GM23338 (cell line): ENCODE results near the gene GRIP2. TPM values are rescaled to one million over a fixed set of nuclear protein-coding genes. Genes with fewer than 3 reads are reported as not detected.
A peak's percentile ranks its signal among the peaks of the same experiment; 100 is the strongest.

Source experiments
- ATAC-seq: fragments of 200-7000 bp; cut with Tn5 transposase; 3 replicates; pipeline ENCODE4 v1.9.1; 2020
- DNase-seq: peaks from one replicate; pipeline ENCODE4 v3.0.0-alpha.2; 2015; ENCODE audit warnings: low spot score
- H2AFZ ChIP-seq: fragments of 200-600 bp; sonication (generic); 2 replicates; pipeline ENCODE4 v1.8.0; 2016; ENCODE audit warnings: antibody characterized with exemption, mild to moderate bottlenecking, moderate library complexity
- H3F3A ChIP-seq: fragments of 200-600 bp; sonication (generic); replicated peaks from 2 replicates; pipeline ENCODE4 v1.8.0; 2017; ENCODE audit warnings: antibody characterized with exemption, mixed run types, low read depth
- H3K27ac ChIP-seq: fragments of 200-600 bp; sonication (generic); 2 replicates; pipeline ENCODE4 v1.6.1; 2016; ENCODE audit warnings: low read depth
- H3K27me3 ChIP-seq: fragments of 200-600 bp; sonication (generic); 2 replicates; pipeline ENCODE4 v1.8.0; 2016; ENCODE audit warnings: mild to moderate bottlenecking, mixed run types, moderate library complexity; ENCODE audit not compliant: insufficient read depth
- H3K36me3 ChIP-seq: fragments of 200-600 bp; sonication (generic); 2 replicates; pipeline ENCODE4 v1.8.0; 2016; ENCODE audit warnings: mild to moderate bottlenecking; ENCODE audit not compliant: insufficient read depth
- H3K4me1 ChIP-seq: fragments of 200-600 bp; sonication (generic); 2 replicates; pipeline ENCODE4 v1.8.0; 2016; ENCODE audit warnings: mild to moderate bottlenecking, moderate library complexity; ENCODE audit not compliant: insufficient read depth
- H3K4me2 ChIP-seq: fragments of 200-600 bp; sonication (generic); 2 replicates; pipeline ENCODE4 v1.7.1; 2017; ENCODE audit warnings: mixed run types
- H3K4me3 ChIP-seq: fragments of 200-600 bp; sonication (generic); 2 replicates; pipeline ENCODE4 v1.6.1; 2016; ENCODE audit warnings: mixed run types
- H3K79me2 ChIP-seq: fragments of 200-600 bp; sonication (generic); replicated peaks from 2 replicates; pipeline ENCODE4 v1.8.0; 2017; ENCODE audit warnings: mild to moderate bottlenecking; ENCODE audit not compliant: insufficient read depth
- H3K9me2 ChIP-seq: fragments of 200-600 bp; sonication (generic); 2 replicates; pipeline ENCODE4 v1.8.0; 2017; ENCODE audit not compliant: insufficient read depth
- H4K20me1 ChIP-seq: fragments of 200-600 bp; sonication (generic); replicated peaks from 2 replicates; pipeline ENCODE4 v1.8.0; 2017; ENCODE audit warnings: mild to moderate bottlenecking; ENCODE audit not compliant: insufficient read depth
- H3K27ac Mint-ChIP-seq: 2 replicates; pipeline ENCODE4 v1.8.0; 2020; ENCODE audit warnings: inconsistent platforms, mild to moderate bottlenecking, moderate library complexity, mixed read lengths
- H3K27me3 Mint-ChIP-seq: 3 replicates; pipeline ENCODE4 v1.8.0; 2022; ENCODE audit warnings: low read depth, mild to moderate bottlenecking, moderate library complexity, mixed read lengths, inconsistent platforms; ENCODE audit not compliant: insufficient read depth, poor library complexity
- H3K36me3 Mint-ChIP-seq: 3 replicates; pipeline ENCODE4 v1.8.0; 2021; ENCODE audit warnings: low read depth, mild to moderate bottlenecking, inconsistent platforms, moderate library complexity, mixed read lengths
- H3K4me1 Mint-ChIP-seq: 3 replicates; pipeline ENCODE4 v1.8.0; 2020; ENCODE audit warnings: mild to moderate bottlenecking, inconsistent platforms, mixed read lengths
- H3K4me3 Mint-ChIP-seq: 3 replicates; pipeline ENCODE4 v1.8.0; 2021; ENCODE audit warnings: moderate library complexity, mild to moderate bottlenecking, inconsistent platforms, mixed read lengths
- H3K9me3 Mint-ChIP-seq: 3 replicates; pipeline ENCODE4 v1.8.0; 2020; ENCODE audit warnings: moderate library complexity, mild to moderate bottlenecking, inconsistent platforms, mixed read lengths
- CREB1 ChIP-seq: fragments of 250-450 bp; sonication (Bioruptor Pico); IDR thresholded peaks from 2 replicates; pipeline ENCODE4 v1.5.0; 2020; ENCODE audit warnings: low read depth, mild to moderate bottlenecking, moderate library complexity
- EZH2 ChIP-seq: fragments of 200-600 bp; sonication (generic); IDR thresholded peaks from one replicate; pipeline ENCODE4 v1.8.0; 2017; ENCODE audit warnings: antibody characterized with exemption, mild to moderate bottlenecking, low read depth; ENCODE audit not compliant: unreplicated experiment
- EZH2phosphoT487 ChIP-seq: fragments of 200-600 bp; sonication (generic); IDR thresholded peaks from one replicate; pipeline ENCODE4 v1.8.1; 2018; ENCODE audit warnings: antibody characterized with exemption; ENCODE audit not compliant: unreplicated experiment
- JUNB ChIP-seq: IDR thresholded peaks from one replicate; pipeline ENCODE4 v1.6.1; 2016; ENCODE audit warnings: antibody characterized with exemption; ENCODE audit not compliant: unreplicated experiment
- NANOG ChIP-seq: IDR thresholded peaks from 2 replicates; pipeline ENCODE4 v1.6.1; 2016; ENCODE audit warnings: antibody characterized with exemption, borderline replicate concordance
- POLR2AphosphoS5 ChIP-seq: IDR thresholded peaks from 2 replicates; pipeline ENCODE4 v1.6.1; 2016; ENCODE audit warnings: antibody characterized with exemption, low read depth
- STAT1 ChIP-seq: IDR thresholded peaks from one replicate; pipeline ENCODE4 v1.6.1; 2016; ENCODE audit warnings: antibody characterized with exemption; ENCODE audit not compliant: unreplicated experiment
- ZNF114 ChIP-seq: fragments of 250-450 bp; sonication (Bioruptor Pico); IDR thresholded peaks from 2 replicates; pipeline ENCODE4 v1.5.0; 2020; ENCODE audit warnings: mild to moderate bottlenecking, moderate library complexity
- ZNF331 ChIP-seq: fragments of 250-450 bp; sonication (Bioruptor Pico); IDR thresholded peaks from 2 replicates; pipeline ENCODE4 v1.5.0; 2020; ENCODE audit warnings: low read depth, mild to moderate bottlenecking, moderate library complexity
- polyA plus RNA-seq: library from polyadenylated mRNA; unstranded; fragments of >200 nt; fragmentation: Nextera tagmentation; extraction: Ambion mirVana; gene quantifications from 2 replicates; pipeline ENCODE4 v1.2.1, GENCODE V29; 2016
- total RNA-seq: library from RNA; depleted of rRNA; stranded (reverse); fragments of >200 nt; shearing (Covaris generic); gene quantifications from 2 replicates; pipeline ENCODE4 v1.2.3, GENCODE V29; 2014
- TF ChIP-seq, protein P1 (sequence below), 2 experiments: fragments of 200-600 bp in 1 of 2; sonication (generic) in 1 of 2; conservative IDR thresholded peaks; 2 replicates each; pipeline versions ENCODE4 v1.5.1 to v1.6.1; 2016 to 2017; ENCODE audit warnings: antibody characterized with exemption in 2 of 2, low read depth in 2 of 2, mild to moderate bottlenecking in 2 of 2, moderate library complexity in 1 of 2
- TF ChIP-seq, protein P2 (sequence below): IDR thresholded peaks from one replicate; pipeline ENCODE4 v1.6.1; 2018; ENCODE audit warnings: antibody characterized with exemption; ENCODE audit not compliant: unreplicated experiment
- TF ChIP-seq, protein P3 (sequence below): fragments of 250-450 bp; sonication (Bioruptor Pico); IDR thresholded peaks from 2 replicates; pipeline ENCODE4 v1.5.0; 2020; ENCODE audit warnings: mild to moderate bottlenecking, moderate library complexity
- TF ChIP-seq, protein P4 (sequence below): IDR thresholded peaks from 2 replicates; pipeline ENCODE4 v1.6.1; 2016; ENCODE audit warnings: antibody characterized with exemption

GRIP2 gene
- total and polyA plus RNA-seq, 2 experiments from 2014 or later = 3.6 to 5.8 TPM

DNA sequence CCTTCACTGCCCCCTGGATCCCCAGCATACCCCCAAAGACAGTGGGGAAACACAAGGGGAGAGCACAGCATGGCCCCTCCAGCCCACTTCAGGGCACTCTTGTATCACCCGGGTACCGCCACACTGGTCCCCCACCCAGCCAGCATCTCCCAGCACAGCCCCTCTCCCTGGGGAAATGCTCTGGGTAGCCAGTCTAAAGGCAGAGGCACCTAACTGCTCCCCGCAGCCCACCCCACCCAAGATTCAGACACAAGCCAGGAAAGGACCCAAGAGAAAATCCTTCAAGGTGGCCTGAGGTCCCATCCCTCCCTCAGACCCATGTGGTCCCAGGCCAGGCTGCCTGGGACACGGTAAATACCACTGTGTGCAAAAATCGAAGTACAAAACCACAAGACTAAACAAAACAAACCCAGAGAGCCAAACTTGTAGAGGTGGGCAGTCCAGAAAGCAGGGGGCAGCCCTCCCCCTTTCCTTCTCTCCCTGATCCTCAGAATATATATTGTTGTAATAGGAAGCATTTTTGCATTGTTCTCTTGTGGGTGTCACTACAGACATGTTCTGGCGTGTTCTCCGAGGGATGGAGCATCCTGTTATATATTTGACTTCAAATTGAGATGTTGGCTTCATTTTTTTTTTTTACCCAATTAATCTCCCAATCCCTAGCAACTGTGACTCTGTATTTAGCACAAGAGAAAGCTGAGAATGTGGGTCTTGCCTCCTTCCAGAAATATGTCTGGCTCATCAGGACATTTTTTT is 51.7 kb downstream of the GRIP2 start:
- Histone ChIP-seq H3K4me1 (no peaks in the 10 kb centered on the region), H3K9me2 (no peaks in the 10 kb centered on the region), H2AFZ (no peak overlapping the region), H3K4me3 (no peak overlapping the region), H3K27me3 (no peaks in the 10 kb centered on the region), H3K79me2 (no peaks in the 10 kb centered on the region), H3K36me3 (peaks cover 26% of the 10 kb centered on the region; the same call in 1 of the 2 replicates), H4K20me1 (peaks cover 9% of the 10 kb centered on the region), H3K4me2 (no peak overlapping the region), H3F3A (no peaks in the 10 kb centered on the region), H3K27ac (0 out of 2 replicates have a peak overlapping the region, but pooled peaks have one; percentile 19)
- Mint-ChIP-seq H3K4me3 (no peak overlapping the region), H3K36me3 (peaks cover 26% of the 10 kb centered on the region), H3K27ac (peak overlapping the region; percentile 38; the same call in 1 of the 2 replicates), H3K4me1 (no peaks in the 10 kb centered on the region), H3K9me3 (no peaks in the 10 kb centered on the region; the same call in 2 of the 3 replicates), H3K27me3 (peaks cover 14% of the 10 kb centered on the region)
- no peak for ATAC-seq
- TF ChIP-seq, protein P1, sequence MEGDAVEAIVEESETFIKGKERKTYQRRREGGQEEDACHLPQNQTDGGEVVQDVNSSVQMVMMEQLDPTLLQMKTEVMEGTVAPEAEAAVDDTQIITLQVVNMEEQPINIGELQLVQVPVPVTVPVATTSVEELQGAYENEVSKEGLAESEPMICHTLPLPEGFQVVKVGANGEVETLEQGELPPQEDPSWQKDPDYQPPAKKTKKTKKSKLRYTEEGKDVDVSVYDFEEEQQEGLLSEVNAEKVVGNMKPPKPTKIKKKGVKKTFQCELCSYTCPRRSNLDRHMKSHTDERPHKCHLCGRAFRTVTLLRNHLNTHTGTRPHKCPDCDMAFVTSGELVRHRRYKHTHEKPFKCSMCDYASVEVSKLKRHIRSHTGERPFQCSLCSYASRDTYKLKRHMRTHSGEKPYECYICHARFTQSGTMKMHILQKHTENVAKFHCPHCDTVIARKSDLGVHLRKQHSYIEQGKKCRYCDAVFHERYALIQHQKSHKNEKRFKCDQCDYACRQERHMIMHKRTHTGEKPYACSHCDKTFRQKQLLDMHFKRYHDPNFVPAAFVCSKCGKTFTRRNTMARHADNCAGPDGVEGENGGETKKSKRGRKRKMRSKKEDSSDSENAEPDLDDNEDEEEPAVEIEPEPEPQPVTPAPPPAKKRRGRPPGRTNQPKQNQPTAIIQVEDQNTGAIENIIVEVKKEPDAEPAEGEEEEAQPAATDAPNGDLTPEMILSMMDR (conservative IDR thresholded peaks at IDR 0.05; ENCODE audit: low read depth in 2 of 2) = no peak
- TF ChIP-seq EZH2 = no peak
- TF ChIP-seq CREB1 = no peak
- TF ChIP-seq, protein P2, sequence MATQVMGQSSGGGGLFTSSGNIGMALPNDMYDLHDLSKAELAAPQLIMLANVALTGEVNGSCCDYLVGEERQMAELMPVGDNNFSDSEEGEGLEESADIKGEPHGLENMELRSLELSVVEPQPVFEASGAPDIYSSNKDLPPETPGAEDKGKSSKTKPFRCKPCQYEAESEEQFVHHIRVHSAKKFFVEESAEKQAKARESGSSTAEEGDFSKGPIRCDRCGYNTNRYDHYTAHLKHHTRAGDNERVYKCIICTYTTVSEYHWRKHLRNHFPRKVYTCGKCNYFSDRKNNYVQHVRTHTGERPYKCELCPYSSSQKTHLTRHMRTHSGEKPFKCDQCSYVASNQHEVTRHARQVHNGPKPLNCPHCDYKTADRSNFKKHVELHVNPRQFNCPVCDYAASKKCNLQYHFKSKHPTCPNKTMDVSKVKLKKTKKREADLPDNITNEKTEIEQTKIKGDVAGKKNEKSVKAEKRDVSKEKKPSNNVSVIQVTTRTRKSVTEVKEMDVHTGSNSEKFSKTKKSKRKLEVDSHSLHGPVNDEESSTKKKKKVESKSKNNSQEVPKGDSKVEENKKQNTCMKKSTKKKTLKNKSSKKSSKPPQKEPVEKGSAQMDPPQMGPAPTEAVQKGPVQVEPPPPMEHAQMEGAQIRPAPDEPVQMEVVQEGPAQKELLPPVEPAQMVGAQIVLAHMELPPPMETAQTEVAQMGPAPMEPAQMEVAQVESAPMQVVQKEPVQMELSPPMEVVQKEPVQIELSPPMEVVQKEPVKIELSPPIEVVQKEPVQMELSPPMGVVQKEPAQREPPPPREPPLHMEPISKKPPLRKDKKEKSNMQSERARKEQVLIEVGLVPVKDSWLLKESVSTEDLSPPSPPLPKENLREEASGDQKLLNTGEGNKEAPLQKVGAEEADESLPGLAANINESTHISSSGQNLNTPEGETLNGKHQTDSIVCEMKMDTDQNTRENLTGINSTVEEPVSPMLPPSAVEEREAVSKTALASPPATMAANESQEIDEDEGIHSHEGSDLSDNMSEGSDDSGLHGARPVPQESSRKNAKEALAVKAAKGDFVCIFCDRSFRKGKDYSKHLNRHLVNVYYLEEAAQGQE = no peak
- TF ChIP-seq JUNB = no peak
- TF ChIP-seq STAT1 = no peak
- TF ChIP-seq ZNF114 (CRISPR knock-in tag) = no peak
- TF ChIP-seq, protein P3, sequence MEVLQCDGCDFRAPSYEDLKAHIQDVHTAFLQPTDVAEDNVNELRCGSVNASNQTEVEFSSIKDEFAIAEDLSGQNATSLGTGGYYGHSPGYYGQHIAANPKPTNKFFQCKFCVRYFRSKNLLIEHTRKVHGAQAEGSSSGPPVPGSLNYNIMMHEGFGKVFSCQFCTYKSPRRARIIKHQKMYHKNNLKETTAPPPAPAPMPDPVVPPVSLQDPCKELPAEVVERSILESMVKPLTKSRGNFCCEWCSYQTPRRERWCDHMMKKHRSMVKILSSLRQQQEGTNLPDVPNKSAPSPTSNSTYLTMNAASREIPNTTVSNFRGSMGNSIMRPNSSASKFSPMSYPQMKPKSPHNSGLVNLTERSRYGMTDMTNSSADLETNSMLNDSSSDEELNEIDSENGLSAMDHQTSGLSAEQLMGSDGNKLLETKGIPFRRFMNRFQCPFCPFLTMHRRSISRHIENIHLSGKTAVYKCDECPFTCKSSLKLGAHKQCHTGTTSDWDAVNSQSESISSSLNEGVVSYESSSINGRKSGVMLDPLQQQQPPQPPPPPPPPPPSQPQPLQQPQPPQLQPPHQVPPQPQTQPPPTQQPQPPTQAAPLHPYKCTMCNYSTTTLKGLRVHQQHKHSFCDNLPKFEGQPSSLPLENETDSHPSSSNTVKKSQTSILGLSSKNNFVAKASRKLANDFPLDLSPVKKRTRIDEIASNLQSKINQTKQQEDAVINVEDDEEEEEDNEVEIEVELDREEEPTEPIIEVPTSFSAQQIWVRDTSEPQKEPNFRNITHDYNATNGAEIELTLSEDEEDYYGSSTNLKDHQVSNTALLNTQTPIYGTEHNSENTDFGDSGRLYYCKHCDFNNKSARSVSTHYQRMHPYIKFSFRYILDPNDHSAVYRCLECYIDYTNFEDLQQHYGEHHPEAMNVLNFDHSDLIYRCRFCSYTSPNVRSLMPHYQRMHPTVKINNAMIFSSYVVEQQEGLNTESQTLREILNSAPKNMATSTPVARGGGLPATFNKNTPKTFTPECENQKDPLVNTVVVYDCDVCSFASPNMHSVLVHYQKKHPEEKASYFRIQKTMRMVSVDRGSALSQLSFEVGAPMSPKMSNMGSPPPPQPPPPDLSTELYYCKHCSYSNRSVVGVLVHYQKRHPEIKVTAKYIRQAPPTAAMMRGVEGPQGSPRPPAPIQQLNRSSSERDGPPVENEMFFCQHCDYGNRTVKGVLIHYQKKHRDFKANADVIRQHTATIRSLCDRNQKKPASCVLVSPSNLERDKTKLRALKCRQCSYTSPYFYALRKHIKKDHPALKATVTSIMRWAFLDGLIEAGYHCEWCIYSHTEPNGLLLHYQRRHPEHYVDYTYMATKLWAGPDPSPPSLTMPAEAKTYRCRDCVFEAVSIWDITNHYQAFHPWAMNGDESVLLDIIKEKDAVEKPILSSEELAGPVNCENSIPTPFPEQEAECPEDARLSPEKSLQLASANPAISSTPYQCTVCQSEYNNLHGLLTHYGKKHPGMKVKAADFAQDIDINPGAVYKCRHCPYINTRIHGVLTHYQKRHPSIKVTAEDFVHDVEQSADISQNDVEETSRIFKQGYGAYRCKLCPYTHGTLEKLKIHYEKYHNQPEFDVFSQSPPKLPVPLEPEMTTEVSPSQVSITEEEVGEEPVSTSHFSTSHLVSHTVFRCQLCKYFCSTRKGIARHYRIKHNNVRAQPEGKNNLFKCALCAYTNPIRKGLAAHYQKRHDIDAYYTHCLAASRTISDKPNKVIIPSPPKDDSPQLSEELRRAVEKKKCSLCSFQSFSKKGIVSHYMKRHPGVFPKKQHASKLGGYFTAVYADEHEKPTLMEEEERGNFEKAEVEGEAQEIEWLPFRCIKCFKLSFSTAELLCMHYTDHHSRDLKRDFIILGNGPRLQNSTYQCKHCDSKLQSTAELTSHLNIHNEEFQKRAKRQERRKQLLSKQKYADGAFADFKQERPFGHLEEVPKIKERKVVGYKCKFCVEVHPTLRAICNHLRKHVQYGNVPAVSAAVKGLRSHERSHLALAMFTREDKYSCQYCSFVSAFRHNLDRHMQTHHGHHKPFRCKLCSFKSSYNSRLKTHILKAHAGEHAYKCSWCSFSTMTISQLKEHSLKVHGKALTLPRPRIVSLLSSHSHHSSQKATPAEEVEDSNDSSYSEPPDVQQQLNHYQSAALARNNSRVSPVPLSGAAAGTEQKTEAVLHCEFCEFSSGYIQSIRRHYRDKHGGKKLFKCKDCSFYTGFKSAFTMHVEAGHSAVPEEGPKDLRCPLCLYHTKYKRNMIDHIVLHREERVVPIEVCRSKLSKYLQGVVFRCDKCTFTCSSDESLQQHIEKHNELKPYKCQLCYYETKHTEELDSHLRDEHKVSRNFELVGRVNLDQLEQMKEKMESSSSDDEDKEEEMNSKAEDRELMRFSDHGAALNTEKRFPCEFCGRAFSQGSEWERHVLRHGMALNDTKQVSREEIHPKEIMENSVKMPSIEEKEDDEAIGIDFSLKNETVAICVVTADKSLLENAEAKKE (CRISPR knock-in tag) = no peak
- no peak for TF ChIP-seq ZNF331
- TF ChIP-seq NANOG = no peak
- TF ChIP-seq, protein P4, sequence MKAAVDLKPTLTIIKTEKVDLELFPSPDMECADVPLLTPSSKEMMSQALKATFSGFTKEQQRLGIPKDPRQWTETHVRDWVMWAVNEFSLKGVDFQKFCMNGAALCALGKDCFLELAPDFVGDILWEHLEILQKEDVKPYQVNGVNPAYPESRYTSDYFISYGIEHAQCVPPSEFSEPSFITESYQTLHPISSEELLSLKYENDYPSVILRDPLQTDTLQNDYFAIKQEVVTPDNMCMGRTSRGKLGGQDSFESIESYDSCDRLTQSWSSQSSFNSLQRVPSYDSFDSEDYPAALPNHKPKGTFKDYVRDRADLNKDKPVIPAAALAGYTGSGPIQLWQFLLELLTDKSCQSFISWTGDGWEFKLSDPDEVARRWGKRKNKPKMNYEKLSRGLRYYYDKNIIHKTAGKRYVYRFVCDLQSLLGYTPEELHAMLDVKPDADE = no peak
- no peak for TF ChIP-seq POLR2AphosphoS5
- no peak for TF ChIP-seq EZH2phosphoT487
- no peak for DNase-seq
